ENCODE results near the gene RAPGEF5. TPM values are rescaled to one million over a fixed set of nuclear protein-coding genes. Genes with fewer than 3 reads are reported as not detected.

RAPGEF5 gene
- total RNA-seq, 1 experiment from 2014 or later, result 13.3 TPM

GRCh38 chr7:22137466-22137865 lies 219.5 kb downstream of the RAPGEF5 start:
- no peak overlapping the region for H3K4me2 ChIP-seq (ENCODE audit: insufficient read depth, insufficient read length, low read length)
- H3K23ac ChIP-seq (ENCODE audit: insufficient read length, low read depth, low read length), result no peak overlapping the region
- no peak overlapping the region for H4K91ac ChIP-seq (ENCODE audit: insufficient read length, low read depth, low read length)
- H3K27ac ChIP-seq (ENCODE audit: insufficient read length, low read depth, low read length), result no peak overlapping the region
- no peak overlapping the region for H2BK20ac ChIP-seq (ENCODE audit: low read depth, low read length, poor library complexity, severe bottlenecking)
- Mint-ChIP-seq H3K27ac (no peak overlapping the region), H3K4me3 (no peak overlapping the region), H3K9me3 (no peaks in the 10 kb centered on the region; a peak in 1 of 5 replicates), H3K27me3 (ENCODE audit: low read depth) (no peaks in the 10 kb centered on the region), H3K36me3 (ENCODE audit: insufficient read depth in 1 of 3, low read depth in 3 of 3) (peaks cover 25 to 26% (median 26%) of the 10 kb centered on the region in 3 experiments), H3K4me1 (peaks cover 36 to 38% of the 10 kb centered on the region in 2 experiments)
- H3K56ac ChIP-seq (ENCODE audit: insufficient read length, low read depth, low read length), result no peak overlapping the region
- no peaks in the 10 kb centered on the region for H3K79me1 ChIP-seq (ENCODE audit: insufficient read depth, low read depth, low read length, poor library complexity, severe bottlenecking)
- no peak overlapping the region for H3T11ph ChIP-seq (ENCODE audit: low read length)
- H2AFZ ChIP-seq (ENCODE audit: low read length), result no peak overlapping the region
- H3K4me1 ChIP-seq (ENCODE audit: insufficient read depth, low read length), result peaks cover 4% of the 10 kb centered on the region; the same call in 1 of the 2 replicates
- no peak overlapping the region for H2BK15ac ChIP-seq (ENCODE audit: low read depth, low read length)
- no peak overlapping the region for H2BK120ac ChIP-seq (ENCODE audit: low read depth, low read length, poor library complexity, severe bottlenecking)
- H3K23me2 ChIP-seq (ENCODE audit: insufficient read length, low read depth, low read length, poor library complexity, severe bottlenecking), result no peaks in the 10 kb centered on the region
- no CpG with 5 or more reads among the region's 2 CpGs for WGBS (ENCODE audit: extremely low coverage, insufficient read length, low lambda C conversion rate)
- TF ChIP-seq CTCF (conservative IDR thresholded peaks at IDR 0.05), result no peak
- no peaks in the 10 kb centered on the region for H3K9me3 ChIP-seq (ENCODE audit: control insufficient read depth, low read depth, low read length)
- H4K20me1 ChIP-seq (ENCODE audit: control insufficient read depth, insufficient read depth, insufficient read length), result no peaks in the 10 kb centered on the region
- no peaks in the 10 kb centered on the region for H3K27me3 ChIP-seq (ENCODE audit: insufficient read depth, low read length)
- no peak overlapping the region for H3K14ac ChIP-seq (ENCODE audit: insufficient read depth, low read length)
- H2BK12ac ChIP-seq (ENCODE audit: insufficient read length, low read depth, low read length), result no peak overlapping the region
- H3K79me2 ChIP-seq (ENCODE audit: insufficient read depth, low read length), result no peaks in the 10 kb centered on the region
- no peak overlapping the region for H4K8ac ChIP-seq (replicated peaks; ENCODE audit: insufficient read length, low read depth, low read length)
- no peak overlapping the region for H2BK5ac ChIP-seq (ENCODE audit: insufficient read length, low read length)
- no peak overlapping the region for H3K18ac ChIP-seq (ENCODE audit: insufficient read length, low read depth, low read length)
- H3K4ac ChIP-seq (ENCODE audit: low read depth, low read length), result no peak overlapping the region
- DNase-seq, result no peak
- H4K5ac ChIP-seq (ENCODE audit: insufficient read length, low read depth, low read length), result no peak overlapping the region
- no peak overlapping the region for H2AK5ac ChIP-seq (ENCODE audit: insufficient read length, low read length)
- no peak overlapping the region for H3K9ac ChIP-seq (ENCODE audit: extremely low read depth, insufficient read length, low read length)

Data from H9 (cell line).